ENCODE results near the gene KDM5B. TPM values are rescaled to one million over a fixed set of nuclear protein-coding genes. Genes with fewer than 3 reads are reported as not detected.
"Not testable (repeated sequence)": the region's sequence is repeated elsewhere in the genome, so short reads cannot be mapped to it uniquely, and the experiment has no call there.

KDM5B gene
- total and polyA plus RNA-seq, 12 donors, result 11.7 to 75.1 (median 41.4) TPM

DNA sequence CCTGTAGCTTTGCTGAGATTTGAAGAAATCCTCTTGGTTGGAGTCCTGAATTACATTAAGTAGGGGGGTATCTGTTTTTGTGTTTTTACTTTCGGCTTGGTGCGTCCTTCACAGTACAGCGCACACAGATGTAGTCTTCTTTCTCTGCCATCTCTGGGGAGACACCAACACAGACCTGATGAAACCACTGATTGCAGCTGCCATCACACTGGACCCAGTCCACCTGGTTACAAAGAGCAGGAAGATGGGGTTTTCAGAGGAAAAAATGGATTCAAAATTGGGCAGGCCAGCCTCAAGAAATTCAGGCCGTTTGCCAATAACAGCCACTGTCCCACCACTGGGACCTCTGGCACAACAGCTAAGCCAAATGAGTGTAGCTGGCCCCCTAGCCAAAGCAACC, 79.3 kb downstream of the KDM5B start:
- intact Hi-C loops (cut with DNase I), result no loop called here
- DNase-seq, result no peak
- TF ChIP-seq POLR2A (IDR thresholded peaks at IDR 0.05) (no peak), CTCF (IDR thresholded peaks at IDR 0.05) (no peak)
- no peaks in the 10 kb centered on the region for H3K9me3 ChIP-seq (replicated peaks in 1 of 3)
- H3K27me3 ChIP-seq, result no peaks in the 10 kb centered on the region
- H3K27ac ChIP-seq, result no peak overlapping the region
- peaks cover 0 to 60% of the 10 kb centered on the region in 2 donors for H3K36me3 ChIP-seq (replicated peaks in 1 of 2)
- no peak overlapping the region for H3K4me3 ChIP-seq
- 77 to 89% (median 83%) methylated on average over 4 of the region's 4 CpGs for WGBS, 4 donors
- H3K4me1 ChIP-seq (replicated peaks in 1 of 2), result no peaks in the 10 kb centered on the region

- Histone ChIP-seq H3K27ac (no peak overlapping the region), H3K9me3 (replicated peaks in 1 of 3) (no peaks in the 10 kb centered on the region), H3K36me3 (replicated peaks in 1 of 2) (peaks cover 0 to 31% of the 10 kb centered on the region in 2 donors), H3K4me1 (replicated peaks in 1 of 2) (no peaks in the 10 kb centered on the region), H3K4me3 (no peak overlapping the region), H3K27me3 (no peaks in the 10 kb centered on the region)
- TF ChIP-seq CTCF (IDR thresholded peaks at IDR 0.05), result no peak
- TF ChIP-seq POLR2A (IDR thresholded peaks at IDR 0.05), result no peak
- DNase-seq, result no peak
- WGBS, 4 donors, result 90 to 97% (median 91%) methylated on average over 3 of the region's 3 CpGs
- intact Hi-C loops (cut with DNase I), result no loop called here
Measured at GRCh38 chr1:202725526-202725925, 82.7 kb downstream of the KDM5B start.

DNA sequence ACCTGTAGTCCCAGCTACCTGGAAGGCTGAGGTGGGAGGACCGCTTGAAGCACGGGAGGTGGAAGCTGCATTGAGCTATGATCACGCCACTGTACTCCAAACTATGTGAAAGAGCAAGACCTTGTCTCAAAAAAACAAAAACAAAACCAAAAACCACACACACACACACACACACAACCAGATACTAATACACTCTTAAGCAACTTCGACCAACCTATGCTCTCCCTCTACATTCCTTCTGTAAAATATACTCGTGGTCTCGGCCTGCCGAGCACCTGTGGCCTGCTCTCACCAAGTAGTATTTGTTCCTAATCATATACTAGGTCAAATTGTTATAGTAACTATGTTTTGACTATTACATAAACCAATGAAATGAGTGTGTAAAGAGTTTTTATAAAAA, 84.5 kb downstream of the KDM5B start:
- TF ChIP-seq POLR2A (IDR thresholded peaks at IDR 0.05) (no peak), CTCF (IDR thresholded peaks at IDR 0.05) (no peak)
- H3K4me1 ChIP-seq (replicated peaks in 1 of 2), result no peaks in the 10 kb centered on the region
- H3K27ac ChIP-seq, result no peak overlapping the region
- intact Hi-C loops (cut with DNase I), result no loop called here
- H3K9me3 ChIP-seq (replicated peaks in 1 of 3), result no peaks in the 10 kb centered on the region
- peaks cover 0 to 13% of the 10 kb centered on the region in 2 donors for H3K36me3 ChIP-seq (replicated peaks in 1 of 2)
- no peak overlapping the region for H3K4me3 ChIP-seq
- 86 to 96% (median 94%) methylated on average over 7 of the region's 7 CpGs for WGBS, 4 donors
- H3K27me3 ChIP-seq, result no peaks in the 10 kb centered on the region
- no peak for DNase-seq

GRCh38 chr1:202723046-202723445, 85.2 kb downstream of the KDM5B start:
- intact Hi-C loops (cut with DNase I), result not testable (repeated sequence)
- peak in 1 of 7 donors; percentile 14 for DNase-seq
- 77 to 86% (median 81%) methylated on average over 2 to 6 of the region's 6 CpGs for WGBS, 4 donors

DNA sequence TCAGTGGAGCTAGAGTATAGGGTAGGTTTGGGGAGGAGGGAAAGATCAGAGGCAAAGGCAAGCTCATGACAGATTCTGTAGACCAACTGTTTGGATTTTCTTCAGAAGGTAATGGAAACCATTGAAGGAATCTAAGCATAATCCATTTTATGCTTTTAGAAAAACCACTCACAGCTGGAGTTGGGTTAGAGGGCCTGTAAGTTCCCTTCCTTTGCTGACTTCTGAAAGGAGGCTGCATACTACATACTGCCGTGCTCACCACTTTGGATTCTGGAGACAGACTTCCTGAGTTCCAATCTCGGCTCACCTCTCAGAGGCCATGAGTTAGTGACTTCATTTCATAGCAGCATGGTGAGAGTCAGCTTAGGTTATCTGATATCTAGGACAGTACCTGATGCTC, 91.6 kb downstream of the KDM5B start:
- intact Hi-C loops (cut with DNase I), result loop anchor here in 1 of 2 donors (10.0 kb wide), 3 partner anchors 262 to 532 kb away; no protein-coding TSS in a partner anchor
- H3K36me3 ChIP-seq (replicated peaks in 1 of 2), result no peaks in the 10 kb centered on the region
- no peak overlapping the region for H3K27ac ChIP-seq
- H3K9me3 ChIP-seq (replicated peaks in 1 of 3), result no peaks in the 10 kb centered on the region
- WGBS, 4 donors, result 75 to 84% (median 79%) methylated on average over 2 of the region's 2 CpGs
- H3K4me3 ChIP-seq, result no peak overlapping the region
- peaks cover 6% of the 10 kb centered on the region for H3K27me3 ChIP-seq
- TF ChIP-seq CTCF (IDR thresholded peaks at IDR 0.05), result no peak
- no peak for TF ChIP-seq POLR2A (IDR thresholded peaks at IDR 0.05)
- H3K4me1 ChIP-seq (replicated peaks in 1 of 2), result no peaks in the 10 kb centered on the region
- DNase-seq, result no peak

More at GRCh38 chr1:202723046-202723445, 85.2 kb downstream of the KDM5B start:
- not testable (repeated sequence) for H3K27me3 ChIP-seq; H3K36me3 ChIP-seq (replicated peaks in 1 of 2); H3K4me3 ChIP-seq; H3K4me1 ChIP-seq (replicated peaks in 1 of 2); H3K27ac ChIP-seq; H3K9me3 ChIP-seq (replicated peaks in 1 of 3)

DNA sequence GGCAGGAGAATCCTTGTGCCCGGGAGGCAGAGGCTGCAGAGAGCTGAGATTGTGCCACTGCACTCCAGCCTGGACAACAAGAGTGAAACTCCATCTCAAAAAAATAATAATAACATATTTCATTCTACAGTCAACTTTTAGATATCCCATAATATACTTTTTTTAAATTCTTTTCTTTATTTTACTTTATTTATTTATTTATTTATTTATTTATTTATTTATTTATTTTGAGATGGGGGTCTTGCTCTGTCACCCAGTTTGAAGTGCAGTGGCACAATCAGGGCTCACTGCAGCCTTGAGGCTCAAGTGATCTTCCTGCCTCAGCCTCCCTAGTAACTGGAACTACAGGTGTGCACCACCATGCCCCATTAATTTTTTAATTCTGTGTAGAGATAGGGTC, 94.0 kb downstream of the KDM5B start:
- not testable (repeated sequence) for H3K27ac ChIP-seq; H3K4me3 ChIP-seq; H3K36me3 ChIP-seq (replicated peaks in 1 of 2); DNase-seq; H3K9me3 ChIP-seq (replicated peaks in 1 of 3)
- Histone ChIP-seq H3K4me1 (replicated peaks in 1 of 2) (peaks cover 12 to 15% of the 10 kb centered on the region in 2 donors), H3K27me3 (peaks cover 19% of the 10 kb centered on the region)
- 95 to 100% (median 98%) methylated on average over 1 of the region's 1 CpG for WGBS, 4 donors
- intact Hi-C loops (cut with DNase I), result loop anchor here in 1 of 2 donors (10.0 kb wide), 3 partner anchors 259 to 529 kb away; no protein-coding TSS in a partner anchor
